ENCODE data around the gene SH2D4B. TPM values are rescaled to one million over a fixed set of nuclear protein-coding genes. Genes with fewer than 3 reads are reported as not detected.
"Not testable (repeated sequence)": the region's sequence is repeated elsewhere in the genome, so short reads cannot be mapped to it uniquely, and the experiment has no call there.

Gene SH2D4B
- total RNA-seq, 4 donors from 2014 or later: not detected

DNA sequence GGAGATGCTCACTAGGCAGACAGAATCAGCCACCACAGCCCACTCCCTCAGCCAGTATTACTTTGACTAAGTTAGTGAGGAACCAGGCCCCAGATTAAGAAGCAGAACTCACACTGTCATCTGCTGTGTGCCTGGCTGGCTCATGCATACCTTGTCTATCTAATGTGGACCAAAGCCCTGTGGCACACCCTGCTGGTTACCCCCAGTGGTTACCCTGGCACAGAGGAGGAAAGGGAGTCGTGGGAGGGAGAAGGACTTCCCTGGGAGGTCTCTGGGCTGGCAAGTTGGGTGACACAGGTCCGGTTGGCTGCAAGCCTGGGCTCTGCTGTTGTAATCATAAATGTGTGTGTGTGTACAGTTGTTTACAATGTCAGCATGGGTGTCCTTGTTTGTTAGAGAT, 7.5 kb upstream of the SH2D4B start:
- WGBS, 2 donors (ENCODE audit: low coverage in 1 of 2): 59% methylated on average over 2 of the region's 2 CpGs; no CpG with 5 or more reads in 1 of the 2 donors
- Histone ChIP-seq H3K9me3 (no peaks in the 10 kb centered on the region), H3K27ac (no peak overlapping the region), H3K4me3 (no peak overlapping the region), H3K4me1 (peaks cover 0 to 6% (median 0%) of the 10 kb centered on the region in 3 donors), H3K27me3 (no peaks in the 10 kb centered on the region), H3K36me3 (no peaks in the 10 kb centered on the region)
- TF ChIP-seq, protein P1, sequence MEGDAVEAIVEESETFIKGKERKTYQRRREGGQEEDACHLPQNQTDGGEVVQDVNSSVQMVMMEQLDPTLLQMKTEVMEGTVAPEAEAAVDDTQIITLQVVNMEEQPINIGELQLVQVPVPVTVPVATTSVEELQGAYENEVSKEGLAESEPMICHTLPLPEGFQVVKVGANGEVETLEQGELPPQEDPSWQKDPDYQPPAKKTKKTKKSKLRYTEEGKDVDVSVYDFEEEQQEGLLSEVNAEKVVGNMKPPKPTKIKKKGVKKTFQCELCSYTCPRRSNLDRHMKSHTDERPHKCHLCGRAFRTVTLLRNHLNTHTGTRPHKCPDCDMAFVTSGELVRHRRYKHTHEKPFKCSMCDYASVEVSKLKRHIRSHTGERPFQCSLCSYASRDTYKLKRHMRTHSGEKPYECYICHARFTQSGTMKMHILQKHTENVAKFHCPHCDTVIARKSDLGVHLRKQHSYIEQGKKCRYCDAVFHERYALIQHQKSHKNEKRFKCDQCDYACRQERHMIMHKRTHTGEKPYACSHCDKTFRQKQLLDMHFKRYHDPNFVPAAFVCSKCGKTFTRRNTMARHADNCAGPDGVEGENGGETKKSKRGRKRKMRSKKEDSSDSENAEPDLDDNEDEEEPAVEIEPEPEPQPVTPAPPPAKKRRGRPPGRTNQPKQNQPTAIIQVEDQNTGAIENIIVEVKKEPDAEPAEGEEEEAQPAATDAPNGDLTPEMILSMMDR (IDR thresholded peaks at IDR 0.05): peak in 1 of 4 experiments; percentile 9
- no peak for TF ChIP-seq POLR2A (IDR thresholded peaks at IDR 0.05)
- TF ChIP-seq EP300 (IDR thresholded peaks at IDR 0.05): no peak
- no peak for ATAC-seq

DNA sequence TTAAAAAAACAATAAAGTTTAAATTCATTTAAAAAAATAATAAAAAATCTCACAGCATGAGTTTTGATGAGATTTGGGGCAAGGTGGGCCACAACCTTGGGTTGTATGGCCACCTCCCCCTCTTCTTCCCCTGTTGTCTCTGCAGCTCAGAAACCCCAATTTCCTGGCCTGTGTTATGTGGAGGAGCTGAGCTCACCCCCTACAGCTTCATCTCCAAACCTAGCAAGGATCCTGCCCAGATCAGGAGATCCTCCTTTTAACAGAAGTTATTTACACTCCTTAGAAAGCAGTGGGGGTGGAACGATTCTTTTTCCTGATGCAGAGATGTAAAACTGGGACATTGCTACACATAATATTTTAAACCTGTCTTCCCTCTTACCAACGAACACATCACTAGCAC, 6.9 kb upstream of the SH2D4B start:
- no peak for ATAC-seq
- WGBS, 2 donors (ENCODE audit: low coverage in 1 of 2): 30 to 34% methylated on average over 2 of the region's 2 CpGs
- peaks cover 3% of the 10 kb centered on the region for H3K27me3 ChIP-seq
- H3K27ac ChIP-seq: no peak overlapping the region
- H3K9me3 ChIP-seq: no peaks in the 10 kb centered on the region
- H3K36me3 ChIP-seq: no peaks in the 10 kb centered on the region
- peaks cover 0 to 11% (median 0%) of the 10 kb centered on the region in 3 donors for H3K4me1 ChIP-seq
- no peak overlapping the region for H3K4me3 ChIP-seq
- no peak for TF ChIP-seq EP300 (IDR thresholded peaks at IDR 0.05)
- TF ChIP-seq, protein P1 (IDR thresholded peaks at IDR 0.05): no peak
- TF ChIP-seq POLR2AphosphoS5 (IDR thresholded peaks at IDR 0.05): no peak
- TF ChIP-seq POLR2A (IDR thresholded peaks at IDR 0.05): no peak

DNA sequence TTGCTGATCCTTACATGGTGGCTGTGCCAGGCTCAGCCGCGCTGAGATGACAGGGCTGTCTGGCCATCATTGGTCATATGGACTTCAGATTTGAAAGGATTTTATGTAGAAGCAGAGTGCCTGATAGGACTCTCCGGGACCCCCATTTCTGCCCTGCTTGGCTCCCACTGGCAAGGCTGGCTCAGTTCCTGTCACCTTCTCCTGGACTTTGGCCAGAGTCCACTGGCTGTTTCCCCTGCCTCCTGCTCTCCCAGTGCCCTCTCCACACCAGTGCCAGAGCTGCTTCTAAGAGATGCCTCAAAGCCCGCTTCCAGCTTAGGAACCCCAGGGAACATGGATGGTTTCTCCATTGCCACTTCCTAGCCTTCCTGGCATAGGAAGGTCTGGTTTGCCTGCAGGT, 5.1 kb upstream of the SH2D4B start:
- Histone ChIP-seq H3K27me3 (peaks cover 5% of the 10 kb centered on the region), H3K36me3 (no peaks in the 10 kb centered on the region), H3K9me3 (no peaks in the 10 kb centered on the region), H3K4me1 (peaks cover 0 to 18% (median 0%) of the 10 kb centered on the region in 3 donors), H3K27ac (no peak overlapping the region), H3K4me3 (no peak overlapping the region)
- 93 to 100% methylated on average over 1 to 3 of the region's 4 CpGs for WGBS, 2 donors (ENCODE audit: low coverage in 1 of 2)
- TF ChIP-seq POLR2AphosphoS5 (IDR thresholded peaks at IDR 0.05): no peak
- TF ChIP-seq POLR2A (IDR thresholded peaks at IDR 0.05): no peak
- TF ChIP-seq, protein P1 (IDR thresholded peaks at IDR 0.05): no peak
- no peak for TF ChIP-seq EP300 (IDR thresholded peaks at IDR 0.05)
- ATAC-seq: no peak

DNA sequence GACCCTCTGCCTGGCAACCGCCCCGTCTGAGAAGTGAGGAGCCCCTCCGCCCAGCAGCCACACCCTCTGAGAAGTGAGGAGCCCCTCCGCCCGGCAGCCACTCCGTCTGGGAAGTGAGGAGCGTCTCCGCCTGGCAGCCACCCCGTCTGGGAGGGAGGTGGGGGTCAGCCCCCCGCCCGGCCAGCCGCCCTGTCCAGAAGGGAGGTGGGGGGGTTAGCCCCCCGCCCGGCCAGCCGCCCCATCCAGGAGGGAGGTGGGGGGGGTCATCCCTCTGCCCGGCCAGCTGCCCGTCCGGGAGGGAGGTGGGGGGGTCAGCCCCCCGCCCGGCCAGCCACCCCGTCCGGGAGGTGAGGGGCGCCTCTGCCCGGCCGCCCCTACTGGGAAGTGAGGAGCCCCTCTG, 3.6 kb upstream of the SH2D4B start:
- no CpG with 5 or more reads among the region's 25 CpGs for WGBS, 2 donors (ENCODE audit: low coverage in 1 of 2)
- not testable (repeated sequence) for H3K27me3 ChIP-seq, ATAC-seq, H3K36me3 ChIP-seq, H3K9me3 ChIP-seq, H3K4me3 ChIP-seq, H3K27ac ChIP-seq
- H3K4me1 ChIP-seq: peaks cover 0 to 16% (median 0%) of the 10 kb centered on the region in 3 donors

DNA sequence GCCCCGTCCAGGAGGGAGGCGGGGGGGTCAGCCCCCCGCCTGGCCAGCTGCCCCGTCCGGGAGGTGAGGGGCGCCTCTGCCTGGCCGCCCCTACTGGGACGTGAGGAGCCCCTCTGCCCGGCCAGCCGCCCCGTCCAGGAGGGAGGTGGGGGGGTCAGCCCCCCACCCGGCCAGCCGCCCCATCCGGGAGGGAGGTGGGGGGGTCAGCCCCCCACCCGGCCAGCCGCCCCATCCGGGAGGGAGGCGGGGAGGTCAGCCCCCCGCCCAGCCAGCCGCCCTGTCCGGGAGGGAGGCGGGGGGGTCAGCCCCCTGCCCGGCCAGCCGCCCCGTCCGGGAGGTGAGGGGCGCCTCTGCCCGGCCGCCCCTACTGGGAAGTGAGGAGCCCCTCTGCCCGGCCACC, 3.1 kb upstream of the SH2D4B start:
- no CpG with 5 or more reads among the region's 30 CpGs for WGBS, 2 donors (ENCODE audit: low coverage in 1 of 2)

DNA sequence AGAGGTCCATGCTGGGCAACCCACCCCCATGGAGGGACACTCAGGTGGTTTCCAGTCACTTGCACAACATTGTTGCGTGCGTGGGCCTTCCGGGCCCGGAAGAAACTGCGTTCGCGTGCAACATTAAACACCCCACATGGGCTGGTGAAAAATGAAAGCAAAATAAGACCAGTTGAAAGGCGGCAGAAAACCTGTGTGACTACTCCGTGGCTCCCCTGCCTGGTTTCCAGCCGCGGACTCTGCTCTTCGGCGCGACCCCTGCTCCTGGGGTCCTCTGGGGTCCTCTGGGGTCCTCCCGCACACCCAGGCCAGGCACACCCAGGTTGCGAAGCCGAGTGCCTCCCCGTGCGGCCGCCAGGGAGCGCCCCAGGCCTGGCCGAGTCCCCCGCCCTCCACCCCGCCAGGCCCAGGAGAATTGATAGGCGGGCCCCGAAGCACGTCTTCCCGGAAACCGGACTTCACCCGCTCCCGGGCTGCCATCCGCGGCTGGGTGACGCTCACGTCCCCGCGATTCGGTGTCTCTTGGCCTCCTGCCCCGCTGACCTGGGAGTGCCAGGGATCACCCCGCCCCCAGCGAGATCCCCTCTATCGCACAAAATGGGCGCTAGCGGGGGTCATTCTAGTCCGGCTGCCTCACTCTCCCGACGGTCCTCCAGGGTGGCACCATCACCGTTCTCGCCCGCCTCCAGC, 1.9 kb upstream of the SH2D4B start:
- ATAC-seq: peak; percentile 81
- WGBS, 2 donors (ENCODE audit: low coverage in 1 of 2): no CpG with 5 or more reads among the region's 50 CpGs
- H3K4me3 ChIP-seq: peak overlapping the region; percentile 25 to 52
- no peaks in the 10 kb centered on the region for H3K9me3 ChIP-seq
- no peak for TF ChIP-seq POLR2AphosphoS5 (IDR thresholded peaks at IDR 0.05)
- TF ChIP-seq, protein P1 (IDR thresholded peaks at IDR 0.05): peak in 3 of 4 experiments; percentile 50 to 76 (median 56)
- H3K27me3 ChIP-seq: peaks cover 5% of the 10 kb centered on the region
- H3K4me1 ChIP-seq: peaks cover 0 to 11% (median 0%) of the 10 kb centered on the region in 3 donors
- H3K36me3 ChIP-seq: no peaks in the 10 kb centered on the region
- H3K27ac ChIP-seq: peak overlapping the region in 2 of 4 donors; percentile 38 to 67

More for the DNA sequence above, 3.1 kb upstream of the SH2D4B start:
- peaks cover 0 to 11% (median 0%) of the 10 kb centered on the region in 3 donors for H3K4me1 ChIP-seq
- not testable (repeated sequence) for H3K36me3 ChIP-seq, H3K9me3 ChIP-seq, H3K4me3 ChIP-seq, H3K27ac ChIP-seq, ATAC-seq, H3K27me3 ChIP-seq
